Omental fat pad (tissue), 4 donors: ENCODE data around the gene MVB12A. TPM values are rescaled to one million over a fixed set of nuclear protein-coding genes. Genes with fewer than 3 reads are reported as not detected.

Source experiments
- ATAC-seq: fragments of 150-250 bp; one replicate; pipeline ENCODE4 v1.9.1; 2016; ENCODE audit warnings: mild to moderate bottlenecking, moderate library complexity; ENCODE audit not compliant: low FRiP score
- DNase-seq: peaks from one replicate; pipeline ENCODE4 v3.0.0-alpha.2; 2019; ENCODE audit warnings: low spot score
- CTCF ChIP-seq, 3 donors: fragments of 450-650 bp; IDR thresholded peaks; one replicate each; pipeline ENCODE4 v1.5.1; 2016 to 2017; ENCODE audit warnings: antibody characterized with exemption in 3 of 3, mild to moderate bottlenecking in 3 of 3, moderate library complexity in 2 of 3
- total RNA-seq, 4 donors: library from RNA; depleted of rRNA; stranded (reverse); fragments of >200 nt; gene quantifications; one replicate each; pipeline ENCODE4 v1.1.0, GENCODE V29; 2016

MVB12A gene
- total RNA-seq, 4 donors from 2014 or later: 34.1 to 65.0 (median 45.9) TPM

- DNase-seq (no peak), ATAC-seq (peak; percentile 43)
- TF ChIP-seq CTCF (IDR thresholded peaks at IDR 0.05): no peak
Observed at GRCh38 chr19:17424743-17425365, 5.0 kb downstream of the MVB12A start.

- no peak for TF ChIP-seq CTCF (IDR thresholded peaks at IDR 0.05)
- no peak for DNase-seq
- no peak for ATAC-seq
Observed at GRCh38 chr19:17429641-17430113, 9.8 kb downstream of the MVB12A start.

GRCh38 chr19:17431417-17431816, 11.6 kb downstream of the MVB12A start:
- ATAC-seq: no peak
- no peak for DNase-seq
- no peak for TF ChIP-seq CTCF (IDR thresholded peaks at IDR 0.05)

GRCh38 chr19:17435218-17435617, 15.4 kb downstream of the MVB12A start:
- ATAC-seq (no peak), DNase-seq (no peak)
- TF ChIP-seq CTCF (IDR thresholded peaks at IDR 0.05): no peak

GRCh38 chr19:17436094-17436873, 16.4 kb downstream of the MVB12A start:
- ATAC-seq (no peak), DNase-seq (no peak)
- TF ChIP-seq CTCF (IDR thresholded peaks at IDR 0.05): no peak

GRCh38 chr19:17436874-17437267, 17.0 kb downstream of the MVB12A start:
- ATAC-seq (no peak), DNase-seq (no peak)
- no peak for TF ChIP-seq CTCF (IDR thresholded peaks at IDR 0.05)
